NB4 (cell line): ENCODE data around the gene CEP20.

Source experiments
- DNase-seq: peaks from one replicate; pipeline ENCODE4 v3.0.0; 2010; ENCODE audit warnings: low read depth
- H3K4me3 ChIP-seq: one replicate; pipeline ENCODE4 v1.5.1; 2011; ENCODE audit warnings: mild to moderate bottlenecking, low read depth, low read length, moderate library complexity
- MAX ChIP-seq: IDR thresholded peaks from 2 replicates; pipeline ENCODE4 v1.6.1; 2011; ENCODE audit warnings: low read depth, low read length
- MYC ChIP-seq: IDR thresholded peaks from 2 replicates; pipeline ENCODE4 v1.6.1; 2011; ENCODE audit warnings: low read depth, low read length
- POLR2A ChIP-seq: IDR thresholded peaks from 2 replicates; pipeline ENCODE4 v1.6.1; 2011; ENCODE audit warnings: mild to moderate bottlenecking; ENCODE audit not compliant: insufficient read length; ENCODE audit errors: extremely low read depth
- TF ChIP-seq, protein P1 (sequence below): IDR thresholded peaks from one replicate; pipeline ENCODE4 v1.5.1; 2012; ENCODE audit warnings: low read depth, low read length

CEP20 gene

GRCh38 chr16:15873301-15873700 lies 15.1 kb downstream of the CEP20 start:
- no peak for TF ChIP-seq POLR2A
- no peak for TF ChIP-seq MYC
- TF ChIP-seq, protein P1, sequence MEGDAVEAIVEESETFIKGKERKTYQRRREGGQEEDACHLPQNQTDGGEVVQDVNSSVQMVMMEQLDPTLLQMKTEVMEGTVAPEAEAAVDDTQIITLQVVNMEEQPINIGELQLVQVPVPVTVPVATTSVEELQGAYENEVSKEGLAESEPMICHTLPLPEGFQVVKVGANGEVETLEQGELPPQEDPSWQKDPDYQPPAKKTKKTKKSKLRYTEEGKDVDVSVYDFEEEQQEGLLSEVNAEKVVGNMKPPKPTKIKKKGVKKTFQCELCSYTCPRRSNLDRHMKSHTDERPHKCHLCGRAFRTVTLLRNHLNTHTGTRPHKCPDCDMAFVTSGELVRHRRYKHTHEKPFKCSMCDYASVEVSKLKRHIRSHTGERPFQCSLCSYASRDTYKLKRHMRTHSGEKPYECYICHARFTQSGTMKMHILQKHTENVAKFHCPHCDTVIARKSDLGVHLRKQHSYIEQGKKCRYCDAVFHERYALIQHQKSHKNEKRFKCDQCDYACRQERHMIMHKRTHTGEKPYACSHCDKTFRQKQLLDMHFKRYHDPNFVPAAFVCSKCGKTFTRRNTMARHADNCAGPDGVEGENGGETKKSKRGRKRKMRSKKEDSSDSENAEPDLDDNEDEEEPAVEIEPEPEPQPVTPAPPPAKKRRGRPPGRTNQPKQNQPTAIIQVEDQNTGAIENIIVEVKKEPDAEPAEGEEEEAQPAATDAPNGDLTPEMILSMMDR: no peak
- no peak for TF ChIP-seq MAX
- no peak for DNase-seq
- no peak overlapping the region for H3K4me3 ChIP-seq

DNA sequence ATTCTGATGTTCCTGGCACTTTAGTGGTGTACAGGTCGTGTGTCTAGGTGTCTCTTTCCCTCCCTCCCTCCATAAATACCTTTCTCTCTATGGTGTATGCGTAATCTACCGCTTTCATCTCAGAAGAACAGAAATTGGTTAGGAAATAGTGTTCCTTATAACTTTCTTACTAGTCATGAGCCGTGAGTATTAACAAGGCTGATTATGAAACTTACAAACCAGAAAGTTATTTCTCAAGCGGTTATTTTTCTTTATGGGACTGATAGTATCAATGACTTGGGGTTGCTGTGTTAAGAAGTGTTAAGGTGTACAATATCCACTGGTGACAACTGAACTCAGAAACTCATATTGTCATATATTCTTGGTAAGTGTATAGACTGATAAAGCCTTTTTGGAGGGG lies 18.4 kb downstream of the CEP20 start:
- H3K4me3 ChIP-seq: no peak overlapping the region
- no peak for TF ChIP-seq MAX
- no peak for TF ChIP-seq MYC
- DNase-seq: no peak

GRCh38 chr16:15866451-15866850 lies 22.0 kb downstream of the CEP20 start:
- TF ChIP-seq, protein P1: no peak
- no peak for TF ChIP-seq POLR2A
- TF ChIP-seq MYC: no peak
- TF ChIP-seq MAX: no peak
- DNase-seq: no peak
- no peak overlapping the region for H3K4me3 ChIP-seq

- TF ChIP-seq MAX (no peak), POLR2A (no peak), MYC (no peak)
- TF ChIP-seq, protein P1: no peak
- no peak for DNase-seq
- H3K4me3 ChIP-seq: no peak overlapping the region
Measured at GRCh38 chr16:15865742-15866141, 22.7 kb downstream of the CEP20 start.

DNA sequence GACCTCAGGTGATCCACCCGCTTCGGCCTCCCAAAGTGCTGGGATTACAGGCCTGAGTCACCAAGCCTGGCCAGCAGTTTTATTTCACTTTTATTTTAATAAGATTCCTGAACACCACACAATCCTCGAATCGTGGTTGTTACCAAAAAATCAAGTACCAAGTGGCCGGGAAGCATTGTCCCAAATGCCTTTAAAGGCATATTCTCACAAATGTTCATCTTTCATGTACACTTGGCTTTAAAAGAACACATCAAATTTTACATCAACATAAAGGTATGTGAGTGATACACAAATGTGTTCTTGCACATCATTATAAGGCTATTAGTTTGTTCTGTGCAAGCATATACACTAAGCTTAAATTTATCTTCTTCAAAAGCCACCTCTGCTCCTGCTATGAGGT lies 23.5 kb downstream of the CEP20 start:
- TF ChIP-seq MAX: no peak
- no peak for TF ChIP-seq POLR2A
- TF ChIP-seq, protein P1: no peak
- TF ChIP-seq MYC: no peak
- DNase-seq: no peak
- H3K4me3 ChIP-seq: no peak overlapping the region

- H3K4me3 ChIP-seq: no peak overlapping the region
- DNase-seq: no peak
- TF ChIP-seq, protein P1: no peak
- TF ChIP-seq POLR2A: no peak
- TF ChIP-seq MAX: no peak
- TF ChIP-seq MYC: no peak
Measured at GRCh38 chr16:15861996-15862395, 26.4 kb downstream of the CEP20 start.
